Embryonic facial prominence (tissue), 1 donor: ENCODE measurements around the gene METAP2.
"Not testable (repeated sequence)": the region's sequence is repeated elsewhere in the genome, so short reads cannot be mapped to it uniquely, and the experiment has no call there.

Experiments
- DNase-seq: peaks from one replicate; pipeline ENCODE4 v3.0.0-alpha.2; 2016; ENCODE audit errors: extremely low spot score

Gene METAP2

DNA sequence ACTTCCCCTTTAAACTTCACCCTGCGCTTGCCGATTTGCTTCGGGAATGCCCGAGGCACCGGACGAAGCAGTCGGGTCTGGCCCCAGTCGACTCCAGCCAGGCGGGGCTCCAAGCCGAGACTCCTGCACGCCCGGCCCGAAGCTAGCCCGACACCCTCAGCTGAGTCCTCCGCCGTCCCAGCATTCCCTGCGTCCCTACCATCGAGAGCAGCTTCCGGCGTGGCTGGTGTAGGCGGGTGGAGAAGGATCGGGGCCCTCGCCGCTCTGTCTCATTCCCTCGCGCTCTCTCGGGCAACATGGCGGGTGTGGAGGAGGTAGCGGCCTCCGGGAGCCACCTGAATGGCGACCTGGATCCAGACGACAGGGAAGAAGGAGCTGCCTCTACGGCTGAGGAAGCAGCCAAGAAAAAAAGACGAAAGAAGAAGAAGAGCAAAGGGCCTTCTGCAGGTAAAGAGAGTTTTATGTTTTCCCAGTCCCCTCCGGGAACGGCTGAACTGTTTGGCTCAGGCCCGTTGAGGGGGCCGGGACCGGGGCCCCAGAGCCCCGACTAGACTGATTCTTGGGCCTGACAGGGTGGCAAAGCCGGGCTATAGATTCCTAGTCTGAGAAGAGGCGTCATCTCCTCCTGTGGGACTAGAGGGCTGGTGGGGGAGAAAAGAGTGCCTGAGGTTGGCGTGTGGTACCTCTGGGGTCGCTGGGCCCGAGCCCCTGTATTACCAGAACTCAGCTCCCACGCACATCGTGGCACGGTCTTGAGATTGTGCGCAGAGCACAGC is at the start of gene METAP2:
METAP2 (plus strand) TSS at position 269 of the 776 bp plus-strand sequence; CDS start at position 297, 28 bp downstream.
- peak; percentile 89 for DNase-seq

DNA sequence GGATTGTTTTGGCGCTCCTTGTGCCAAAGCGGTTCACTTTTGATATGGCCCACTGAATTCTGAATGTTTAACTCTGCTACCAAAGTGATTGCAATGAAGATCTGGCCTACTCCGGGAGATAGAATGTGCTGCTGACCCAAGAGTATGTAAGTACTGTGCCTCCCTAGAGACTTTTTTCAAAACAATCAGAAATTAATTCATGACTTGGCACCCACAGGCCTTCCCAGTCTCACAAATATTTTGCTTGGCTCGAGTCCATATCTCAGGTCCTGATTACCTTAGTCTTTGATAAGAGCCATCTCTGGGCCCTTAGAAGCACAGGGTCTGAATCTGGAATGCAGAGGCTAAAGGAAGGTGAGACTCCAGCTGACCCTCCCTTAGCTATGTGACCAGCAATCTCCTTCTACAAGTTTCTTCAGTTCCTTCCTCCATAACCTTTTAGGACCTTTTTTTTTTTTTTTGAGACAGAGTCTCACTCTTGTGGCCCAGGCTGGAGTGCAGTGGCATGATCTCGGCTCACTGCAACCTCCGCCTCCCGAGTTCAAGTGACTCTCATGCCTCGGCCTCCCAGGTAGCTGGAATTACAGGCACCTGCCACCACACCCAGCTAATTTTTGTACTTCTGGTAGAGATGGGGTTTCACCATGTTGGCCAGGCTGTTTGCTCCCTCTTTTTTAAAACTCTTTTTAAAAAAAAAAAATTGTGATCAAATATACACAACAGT is 49.5 kb upstream of the METAP2 start:
- DNase-seq = no peak

DNA sequence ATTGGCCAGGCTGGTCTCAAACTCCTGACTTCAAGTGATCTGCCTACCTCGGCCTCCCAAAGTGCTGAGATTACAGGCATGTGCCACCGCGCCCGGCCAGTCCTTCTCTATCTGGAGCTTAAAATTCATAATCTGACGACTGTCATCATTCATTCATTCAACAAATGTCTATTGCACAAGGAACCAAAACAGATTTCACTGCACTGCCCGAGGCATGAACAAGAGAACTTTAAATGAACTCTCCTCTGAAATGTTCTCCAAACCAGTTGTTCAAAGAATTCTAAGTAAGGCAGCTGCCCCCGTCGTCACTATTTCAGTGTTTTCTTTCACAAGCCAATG is 44.8 kb upstream of the METAP2 start:
- DNase-seq = no peak

DNA sequence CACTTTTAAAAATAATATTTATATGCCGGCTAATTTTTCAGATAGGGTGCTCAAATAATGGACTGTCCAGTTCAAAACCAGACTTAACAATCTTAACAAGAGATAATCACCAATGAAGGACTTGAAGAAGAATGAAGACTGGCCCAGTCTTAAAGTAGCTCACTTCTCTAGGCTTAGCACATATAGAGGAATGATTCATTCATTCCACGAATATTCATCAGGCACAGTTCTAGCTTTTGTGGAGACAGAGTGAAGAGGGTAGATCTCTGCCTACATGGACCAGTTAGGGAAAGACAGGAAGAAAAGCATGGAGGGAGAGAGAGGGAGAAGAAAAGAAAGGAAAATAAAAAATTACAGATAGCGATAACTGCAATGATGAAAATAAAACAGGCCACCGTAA is 42.8 kb upstream of the METAP2 start:
- DNase-seq = no peak

DNA sequence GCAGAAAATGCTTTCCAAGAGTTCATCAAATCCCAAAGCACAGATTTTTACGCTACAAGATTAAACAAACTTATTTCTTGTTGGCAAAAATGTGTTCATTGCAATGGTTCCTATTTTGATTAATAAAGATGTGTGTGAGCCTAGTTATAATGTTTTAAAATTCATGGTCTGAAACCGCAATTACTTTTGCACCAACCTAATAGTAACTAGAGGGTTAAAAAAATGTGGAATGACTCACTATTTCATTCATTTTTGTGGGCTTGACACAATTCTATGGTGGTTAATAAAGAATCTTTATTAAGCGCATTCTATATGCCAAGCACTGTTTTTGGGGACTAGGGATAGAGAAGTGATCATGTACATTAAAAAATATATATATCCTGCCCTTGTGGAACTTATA is 38.6 kb upstream of the METAP2 start:
- DNase-seq = no peak

DNA sequence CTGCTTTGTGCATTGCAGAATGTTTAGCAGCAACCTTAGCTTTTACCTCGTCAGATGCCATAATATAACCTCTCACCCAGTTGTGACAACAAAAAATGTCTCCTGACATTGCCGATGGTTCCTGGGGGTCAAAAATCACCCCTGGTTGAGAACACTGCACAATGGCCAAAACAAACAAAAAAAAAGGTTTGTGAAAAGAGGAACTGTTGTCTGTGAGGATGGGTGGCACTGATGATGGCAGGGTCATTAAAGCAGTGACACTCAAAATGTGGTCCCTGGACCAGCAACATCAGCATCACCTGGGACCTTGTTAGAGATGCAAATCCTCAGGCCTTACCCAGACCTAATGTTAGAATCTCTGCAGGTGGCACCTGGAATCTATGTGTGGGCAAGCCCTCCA is 36.4 kb upstream of the METAP2 start:
- no peak for DNase-seq

DNA sequence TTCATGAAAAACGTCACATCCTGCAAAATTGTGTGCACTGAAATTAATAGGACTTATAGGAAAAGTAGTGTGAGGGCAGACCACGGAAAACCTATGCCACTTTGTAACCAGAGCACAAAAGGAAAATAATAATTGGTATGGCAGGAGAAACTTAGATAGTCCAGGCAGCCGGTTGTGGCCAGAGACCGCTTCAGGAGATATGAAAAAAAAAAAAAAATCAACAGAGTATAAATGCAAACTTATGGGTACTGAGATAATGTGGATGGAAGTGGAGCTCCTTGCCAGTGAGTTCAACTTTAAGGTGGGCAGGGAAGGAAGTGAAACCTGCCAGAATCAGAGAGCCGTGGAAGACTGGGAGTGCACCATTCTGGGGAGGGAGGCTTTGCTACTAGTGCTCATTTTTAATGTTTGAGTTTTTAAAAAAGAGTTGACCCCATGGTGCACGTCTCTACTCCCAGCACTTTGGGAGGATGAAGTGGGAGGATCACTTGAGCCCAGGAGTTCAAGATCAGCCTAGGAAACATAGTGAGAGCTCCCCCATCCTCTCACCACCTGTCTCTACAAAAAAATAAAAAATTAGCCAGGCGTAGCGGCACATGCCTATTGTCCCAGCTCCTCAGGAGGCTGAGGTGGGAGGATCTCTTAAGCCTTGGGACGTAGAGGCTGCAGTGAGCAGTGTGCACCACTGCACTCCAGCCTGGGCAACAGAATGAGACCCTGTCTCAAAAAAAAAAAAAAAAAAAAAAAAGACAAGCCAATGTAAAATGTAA is 34.3 kb upstream of the METAP2 start:
- no peak for DNase-seq

DNA sequence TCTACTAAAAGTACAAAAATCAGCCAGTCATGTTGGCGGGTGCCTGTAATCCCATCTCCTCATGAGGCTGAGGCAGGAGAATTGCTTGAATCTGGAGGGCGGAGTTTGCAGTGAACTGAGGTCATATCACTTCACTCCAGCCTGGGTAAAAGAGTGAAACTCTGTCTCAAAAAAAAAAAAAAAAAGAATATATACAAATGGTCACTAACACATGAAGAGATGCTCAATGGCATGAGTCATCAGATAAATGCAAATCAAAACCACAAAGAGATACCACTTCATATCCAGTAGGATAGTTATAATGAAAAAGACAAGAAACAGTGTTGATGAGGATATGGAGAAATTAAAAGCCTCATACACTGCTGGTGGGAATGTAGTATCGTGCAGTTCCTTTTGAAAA is 33.6 kb upstream of the METAP2 start:
- no peak for DNase-seq

DNA sequence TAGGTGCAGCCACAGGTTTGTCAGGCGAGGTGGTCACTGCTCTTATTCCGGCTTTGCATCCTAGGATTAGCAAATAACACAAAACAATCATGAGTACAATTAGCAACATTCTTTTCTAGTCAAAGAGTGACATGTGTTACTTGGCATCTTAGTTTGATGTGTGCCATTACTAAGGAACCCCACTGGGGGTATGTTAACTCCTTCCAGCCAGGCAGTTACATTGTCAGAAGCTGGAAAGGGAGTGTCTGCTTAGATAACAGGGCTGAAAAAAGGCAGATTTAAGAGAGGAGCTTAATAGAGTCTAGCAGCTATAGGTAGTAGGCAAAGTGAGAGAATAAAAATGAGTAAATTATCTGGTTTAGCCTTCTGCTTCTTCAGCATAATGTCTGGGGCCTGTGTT is 30.5 kb upstream of the METAP2 start:
- no peak for DNase-seq

DNA sequence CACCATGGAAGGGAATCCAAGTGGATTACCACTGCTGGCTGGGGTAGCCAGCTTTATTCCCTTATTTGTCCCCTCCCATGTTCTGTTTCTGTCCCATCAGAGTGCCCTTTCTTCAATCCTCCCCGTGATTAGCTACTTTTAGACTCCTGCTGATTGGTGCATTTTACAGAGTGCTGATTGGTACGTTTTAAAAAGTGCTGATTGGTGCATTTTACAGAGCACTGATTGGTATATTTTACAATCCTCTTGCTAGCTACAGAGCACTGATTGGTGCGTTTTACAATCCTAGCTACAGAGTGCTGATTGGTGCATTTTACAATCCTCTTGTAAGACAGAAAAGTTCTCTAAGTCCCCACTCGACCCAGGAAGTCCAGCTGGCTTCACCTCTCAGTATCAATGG is 28.9 kb upstream of the METAP2 start:
- DNase-seq = not testable (repeated sequence)

DNA sequence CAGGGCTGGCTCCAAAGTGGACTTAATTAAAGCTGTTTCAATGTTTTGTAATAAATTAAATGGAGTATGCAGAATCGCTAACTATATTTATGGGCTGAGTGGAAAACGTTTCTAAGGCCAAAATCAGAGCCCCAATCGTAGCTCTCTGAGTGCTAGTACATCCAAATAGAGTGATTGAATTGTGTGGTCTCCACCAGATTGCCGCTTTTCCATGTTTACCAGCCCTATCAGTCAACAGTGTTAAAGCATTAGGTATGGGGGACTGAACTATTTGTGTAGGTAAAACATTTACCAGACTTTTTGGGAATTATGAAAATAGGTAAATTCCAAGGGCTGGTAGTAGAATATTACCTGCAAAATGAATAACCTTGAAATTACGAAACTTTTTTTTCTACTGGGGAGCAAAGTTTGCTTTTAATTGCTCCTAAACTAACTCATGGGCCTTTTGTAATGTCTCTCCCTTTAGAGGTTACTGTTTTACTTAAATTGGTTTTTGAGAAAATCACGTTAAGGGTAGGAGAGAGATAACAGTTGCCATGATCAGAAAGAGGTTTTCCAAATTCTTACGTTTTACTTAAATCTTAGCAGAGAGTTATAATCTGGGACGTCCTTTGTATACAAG is 28.0 kb upstream of the METAP2 start:
- DNase-seq = no peak

DNA sequence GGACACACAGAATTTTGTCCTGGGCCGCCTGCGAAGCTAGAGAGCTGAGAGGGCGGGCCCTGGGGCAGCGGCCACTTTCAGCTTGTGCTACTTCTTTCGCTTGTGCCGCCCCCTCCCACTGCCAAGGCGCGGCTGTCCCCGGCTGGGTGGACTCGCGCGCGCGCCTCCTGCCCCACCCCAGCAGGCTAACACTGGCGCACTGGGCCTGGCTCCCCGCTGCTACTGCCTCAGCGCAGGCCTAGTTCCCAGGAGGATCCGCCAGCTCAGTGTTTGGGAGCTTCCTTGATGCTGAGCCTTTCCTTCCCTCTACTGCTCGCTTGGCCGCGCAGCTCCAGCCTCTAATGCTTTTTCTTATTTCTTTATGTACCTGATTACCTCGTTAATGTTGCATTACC is 27.4 kb upstream of the METAP2 start:
- no peak for DNase-seq

DNA sequence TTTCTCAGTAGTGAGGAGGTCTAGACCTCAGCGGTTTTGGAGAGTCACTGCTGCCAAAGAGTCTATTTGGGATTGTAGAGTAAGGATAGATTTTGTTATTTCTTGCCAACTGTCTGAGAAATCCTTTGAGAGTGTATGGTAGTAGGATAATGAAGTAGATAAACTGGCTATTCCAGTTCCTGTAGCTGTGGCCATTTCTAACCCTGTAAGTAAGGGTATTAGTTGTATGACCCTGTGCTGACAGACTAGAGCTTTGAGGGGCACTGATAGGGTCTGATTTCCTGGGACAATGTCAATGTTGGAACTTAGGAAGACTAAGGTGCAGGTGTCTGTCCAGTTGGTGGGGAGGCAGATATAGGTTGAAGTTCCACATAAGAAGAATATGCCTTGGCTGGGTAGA is 24.3 kb upstream of the METAP2 start:
- DNase-seq = not testable (repeated sequence)

DNA sequence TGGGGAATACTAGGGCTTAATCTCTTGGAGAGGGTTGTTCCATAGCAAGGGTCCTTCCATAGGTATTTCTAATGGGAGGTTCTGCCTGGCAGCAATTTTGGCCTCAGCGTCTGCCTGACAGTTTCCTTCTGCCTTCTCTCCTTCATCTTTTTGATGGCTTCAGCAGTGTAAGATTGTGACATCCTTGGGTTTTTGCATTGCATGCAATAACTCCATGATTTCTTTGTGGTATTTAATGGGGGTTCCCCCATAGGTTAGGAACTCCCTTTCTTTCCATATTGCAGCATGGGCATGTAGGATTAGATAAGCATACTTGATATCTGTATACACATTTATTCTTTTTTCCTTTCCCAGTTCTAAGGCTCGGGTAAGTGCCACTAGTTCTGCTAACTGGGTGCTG is 21.5 kb upstream of the METAP2 start:
- DNase-seq = not testable (repeated sequence)

DNA sequence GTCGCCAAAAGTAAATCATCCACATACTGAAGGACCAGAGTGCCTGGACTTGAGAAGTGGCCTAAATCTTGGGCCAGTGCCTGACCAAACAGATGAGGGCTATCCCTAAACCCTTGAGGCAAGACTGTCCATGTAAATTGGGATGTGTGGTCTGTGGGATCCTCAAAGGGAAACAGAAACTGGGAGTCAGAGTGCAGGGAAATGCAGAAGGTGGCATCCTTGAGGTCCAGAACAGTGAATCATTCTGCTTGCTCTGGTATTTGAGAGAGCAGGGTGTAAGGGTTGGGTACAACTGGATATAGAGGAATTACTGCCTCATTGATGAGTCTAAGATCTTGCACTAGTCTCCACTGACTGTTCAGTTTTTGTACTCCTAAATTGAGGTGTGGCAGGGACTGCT is 20.1 kb upstream of the METAP2 start:
- not testable (repeated sequence) for DNase-seq

DNA sequence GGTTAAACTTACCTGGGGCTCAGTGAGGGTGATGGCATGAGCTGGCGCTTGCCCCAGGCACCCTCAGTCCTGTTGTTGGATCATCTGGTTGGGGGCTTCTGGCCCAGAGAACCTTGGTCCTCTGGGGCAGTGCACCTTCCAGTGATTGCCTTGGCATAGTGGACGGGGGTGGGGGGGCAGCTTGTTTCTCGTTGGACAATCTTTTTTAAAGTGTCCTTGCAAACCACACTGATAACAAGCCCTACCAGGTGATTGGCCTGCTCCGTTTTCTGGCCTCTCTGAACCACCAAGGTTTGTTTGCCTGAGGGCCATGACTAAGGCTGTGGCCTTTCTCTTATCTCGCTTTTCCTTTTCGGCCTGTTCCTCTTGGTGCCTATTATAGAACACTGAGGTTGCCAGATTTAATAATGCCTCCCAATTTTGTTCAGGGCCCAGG is 19.2 kb upstream of the METAP2 start:
- not testable (repeated sequence) for DNase-seq

DNA sequence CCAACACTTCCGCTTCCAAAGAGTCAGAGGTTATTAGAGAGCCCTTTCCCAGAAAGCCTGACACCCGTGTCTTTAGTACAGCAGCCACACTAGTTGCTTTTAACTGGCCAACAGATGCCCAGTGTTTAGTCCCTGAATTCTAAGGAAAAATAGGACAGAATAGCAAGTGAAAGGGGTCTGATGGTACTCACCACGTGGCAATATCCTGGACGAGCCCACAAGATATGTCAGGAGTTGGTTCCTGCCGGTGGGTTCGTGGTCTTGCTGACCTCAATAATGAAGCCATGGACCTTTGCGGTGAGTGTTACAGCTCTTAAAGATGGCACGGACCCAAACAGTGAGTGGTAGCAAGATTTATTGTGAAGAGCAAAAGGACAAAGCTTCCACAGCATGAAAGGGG is 16.3 kb upstream of the METAP2 start:
- DNase-seq = not testable (repeated sequence)

DNA sequence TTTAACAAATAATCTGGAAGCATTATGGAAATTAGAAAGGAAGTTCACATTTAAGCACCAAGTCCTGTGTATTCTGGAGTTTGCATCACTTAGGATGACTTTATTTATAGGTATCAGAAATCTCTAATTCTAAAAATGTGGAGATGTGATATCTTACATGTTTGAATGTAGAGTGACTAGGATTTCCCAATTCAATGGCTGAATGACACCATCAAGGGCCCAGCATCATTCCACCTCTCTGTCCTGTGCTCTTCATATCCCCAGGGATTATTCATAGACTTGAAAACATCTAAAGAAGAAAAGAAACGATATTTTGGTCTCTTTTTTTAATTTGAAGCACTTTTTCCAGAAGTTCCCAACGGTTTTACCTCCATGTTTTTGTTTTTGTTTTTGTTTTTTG is 15.2 kb upstream of the METAP2 start:
- DNase-seq = no peak

DNA sequence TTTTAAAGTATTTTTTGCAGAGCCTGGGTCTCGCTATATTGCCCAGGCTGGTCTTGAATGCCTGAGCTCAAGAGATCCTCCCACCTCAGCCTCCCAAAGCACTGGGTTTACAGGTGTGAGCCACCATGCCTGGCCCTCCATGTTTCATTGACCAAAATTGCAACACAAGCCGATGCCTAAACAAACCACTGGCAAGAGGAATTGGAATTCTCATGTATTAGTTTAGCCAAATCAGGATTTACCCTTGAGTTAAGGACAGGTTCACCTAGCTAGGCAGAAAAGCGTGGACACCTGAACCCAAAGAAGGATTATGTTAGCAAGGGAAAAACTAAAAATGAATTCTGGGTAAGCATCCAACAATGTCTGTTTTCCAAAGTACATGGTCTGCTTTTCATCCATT is 14.6 kb upstream of the METAP2 start:
- no peak for DNase-seq

DNA sequence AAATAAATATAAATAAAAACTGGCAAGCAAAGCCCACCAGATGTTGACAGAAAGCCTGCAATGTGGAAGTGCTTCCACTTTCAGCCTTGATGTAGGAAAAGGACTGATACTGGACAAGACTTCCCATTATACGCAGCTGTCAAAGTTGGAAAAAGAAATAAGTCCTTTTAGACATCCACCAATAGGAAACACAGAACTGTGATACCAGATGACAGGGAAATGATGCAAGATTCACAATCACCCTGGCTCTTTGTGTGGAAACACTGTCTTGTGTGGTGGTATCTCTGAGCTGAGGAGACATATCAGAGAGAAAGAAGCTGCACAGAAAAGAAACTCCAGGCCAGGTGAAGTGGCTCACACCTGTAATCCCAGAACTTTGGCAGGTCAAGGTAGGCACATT is 13.8 kb upstream of the METAP2 start:
- DNase-seq = no peak

DNA sequence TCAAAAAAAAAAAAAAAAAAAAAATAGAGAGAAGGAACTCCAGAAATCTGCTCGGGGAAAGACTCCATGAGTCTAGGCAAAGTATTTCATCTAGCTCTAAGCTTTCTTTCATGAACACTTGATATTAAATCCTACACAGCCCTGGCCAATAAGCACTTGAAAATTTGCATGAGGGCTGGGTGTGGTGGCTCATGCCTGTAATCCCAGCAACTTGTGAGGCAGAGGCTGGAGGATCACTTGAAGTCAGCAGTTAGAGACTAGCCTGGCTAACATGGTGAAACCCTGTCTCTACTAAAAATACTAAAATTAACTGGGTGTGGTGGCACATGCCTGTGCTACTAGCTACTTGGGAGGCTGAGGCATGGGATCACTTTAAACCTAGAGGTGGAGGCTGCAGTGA is 13.1 kb upstream of the METAP2 start:
- no peak for DNase-seq

DNA sequence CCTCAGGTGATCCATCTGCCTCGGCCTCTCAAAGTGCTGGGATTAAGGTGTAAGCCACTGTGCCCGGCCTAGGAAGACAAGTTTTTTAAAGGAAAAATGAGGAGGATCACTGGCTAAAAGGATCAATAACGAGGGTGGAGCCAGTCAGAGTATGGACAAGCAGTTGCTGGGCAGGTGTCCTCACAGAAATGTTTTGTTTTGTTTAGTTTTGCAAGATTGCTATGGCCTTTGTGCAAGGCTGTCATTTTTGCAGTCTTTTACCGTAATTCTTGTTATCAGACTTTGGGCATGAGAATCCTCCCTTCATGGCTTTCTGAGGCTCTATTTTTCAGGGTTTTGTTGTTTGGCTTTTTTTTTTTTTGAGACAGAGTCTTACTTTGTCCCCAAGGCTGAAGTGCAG is 11.9 kb upstream of the METAP2 start:
- no peak for DNase-seq
